B cell (primary cell): ENCODE data around the gene ERC2. TPM values are rescaled to one million over a fixed set of nuclear protein-coding genes. Genes with fewer than 3 reads are reported as not detected.

ENCODE experiments used
- ATAC-seq: fragments of 200-7000 bp; cut with Tn5 transposase; one replicate; pipeline ENCODE4 v1.10.0; 2021; ENCODE audit warnings: low read depth, mild to moderate bottlenecking, moderate number of reproducible peaks, moderate library complexity
- CTCF ChIA-PET: fragments of 350-600 bp; sonication (Branson Sonifier 250); formaldehyde crosslinking; loops from one replicate; lab custom pipeline; 2021; ENCODE audit warnings: antibody characterized with exemption, inconsistent platforms; lab: Charles Lee
- POLR2A ChIA-PET: fragments of 350-600 bp; sonication (Branson Sonifier 250); formaldehyde crosslinking; loops from one replicate; lab custom pipeline; 2021; ENCODE audit warnings: antibody characterized with exemption; lab: Charles Lee
- DNase-seq: peaks from one replicate; pipeline ENCODE4 v3.0.0; 2013
- H2AFZ ChIP-seq: 2 replicates; pipeline ENCODE4 v1.6.1; 2012; ENCODE audit warnings: mild to moderate bottlenecking, low read depth, low read length; ENCODE audit not compliant: insufficient read depth, poor library complexity, severe bottlenecking
- H3K27ac ChIP-seq, 2 donors: 1 replicate in 1 of 2; 2 replicates in 1 of 2; pipeline ENCODE4 v1.5.1; 2012 to 2013; ENCODE audit warnings: low read length in 2 of 2, mild to moderate bottlenecking in 2 of 2, moderate library complexity in 1 of 2
- H3K27me3 ChIP-seq, 4 experiments: fragments of 200-600 bp in 1 of 4; sonication (generic) in 1 of 4; replicated peaks in 1 of 4; 1 replicate in 2 of 4; 2 replicates in 2 of 4; pipeline versions ENCODE4 v1.6.1 to v1.7.0; 2013 to 2016; ENCODE audit warnings: low read length in 3 of 4, mild to moderate bottlenecking in 2 of 4, mixed read lengths in 1 of 4, moderate library complexity in 1 of 4; ENCODE audit not compliant: insufficient read depth in 4 of 4, control insufficient read depth in 3 of 4; ENCODE audit errors: control extremely low read depth in 1 of 4
- H3K36me3 ChIP-seq, 2 experiments: replicated peaks in 1 of 2; 1 replicate in 1 of 2; 2 replicates in 1 of 2; pipeline versions ENCODE4 v1.6.1 to v1.7.1; 2013; ENCODE audit warnings: low read length in 1 of 2; ENCODE audit not compliant: insufficient read depth in 2 of 2, control insufficient read depth in 1 of 2; ENCODE audit errors: control extremely low read depth in 1 of 2, extremely low read depth in 1 of 2
- H3K4me1 ChIP-seq, 2 donors: fragments of 200-600 bp in 1 of 2; sonication (generic) in 1 of 2; 1 replicate in 1 of 2; 2 replicates in 1 of 2; pipeline versions ENCODE4 v1.5.1 to v1.6.1; 2013 to 2017; ENCODE audit warnings: low read length in 2 of 2; ENCODE audit not compliant: control insufficient read depth in 2 of 2, insufficient read depth in 2 of 2
- H3K4me2 ChIP-seq: replicated peaks from 2 replicates; pipeline ENCODE3; 2012; ENCODE audit warnings: mild to moderate bottlenecking, low read depth, low read length; ENCODE audit not compliant: poor library complexity, severe bottlenecking
- H3K4me3 ChIP-seq, 5 experiments: fragments of 200-600 bp in 1 of 5; sonication (generic) in 1 of 5; 1 replicate in 3 of 5; 2 replicates in 2 of 5; pipeline versions ENCODE4 v1.5.1 to v1.7.0; 2011 to 2016; ENCODE audit warnings: low read length in 4 of 5, mild to moderate bottlenecking in 4 of 5, low read depth in 2 of 5, control low read depth in 1 of 5, moderate library complexity in 1 of 5; ENCODE audit not compliant: insufficient read depth in 1 of 5; ENCODE audit errors: control extremely low read depth in 1 of 5, extremely low read depth in 1 of 5
- H3K79me2 ChIP-seq: fragments of 200-600 bp; sonication (generic); one replicate; pipeline ENCODE4 v1.6.0; 2016; ENCODE audit warnings: low read length; ENCODE audit not compliant: control insufficient read depth, insufficient read depth
- H3K9ac ChIP-seq: fragments of 200-600 bp; sonication (generic); 2 replicates; pipeline ENCODE4 v1.6.1; 2017; ENCODE audit warnings: mild to moderate bottlenecking, low read length, moderate library complexity
- H3K9me3 ChIP-seq, 3 donors: one replicate each; pipeline versions ENCODE4 v1.6.1 to v1.7.1; 2013; ENCODE audit warnings: low read length in 2 of 3; ENCODE audit not compliant: control insufficient read depth in 2 of 3, insufficient read depth in 1 of 3; ENCODE audit errors: control extremely low read depth in 1 of 3
- H4K20me1 ChIP-seq: 2 replicates; pipeline ENCODE4 v1.6.0; 2012; ENCODE audit warnings: mild to moderate bottlenecking, low read length; ENCODE audit not compliant: insufficient read depth, control insufficient read depth, poor library complexity, severe bottlenecking
- H3K27ac Mint-ChIP-seq: one replicate; pipeline ENCODE4 v1.8.0; 2021; ENCODE audit warnings: mixed read lengths
- H3K27me3 Mint-ChIP-seq: one replicate; pipeline ENCODE4 v1.8.0; 2021; ENCODE audit warnings: mixed read lengths
- H3K4me1 Mint-ChIP-seq: one replicate; pipeline ENCODE4 v1.8.0; 2021; ENCODE audit warnings: mixed read lengths
- H3K4me3 Mint-ChIP-seq: one replicate; pipeline ENCODE4 v1.8.0; 2021; ENCODE audit warnings: mixed read lengths
- H3K9me3 Mint-ChIP-seq: one replicate; pipeline ENCODE4 v1.8.0; 2022; ENCODE audit warnings: mixed read lengths; ENCODE audit not compliant: insufficient read depth
- EZH2 ChIP-seq: IDR thresholded peaks from 2 replicates; pipeline ENCODE4 v1.6.1; 2012; ENCODE audit warnings: borderline replicate concordance, low read depth, mild to moderate bottlenecking, moderate library complexity, low read length; ENCODE audit not compliant: insufficient read depth, poor library complexity, severe bottlenecking
- WGBS: methylation state at CpG from one replicate; pipeline ENCODE4 v1.1.5; 2013; ENCODE audit warnings: missing lambda C conversion rate; ENCODE audit not compliant: insufficient coverage; 5-methylcytosine and 5-hydroxymethylcytosine counted together
- intact Hi-C: fragments of 100-400 bp; cut with micrococcal nuclease; formaldehyde crosslinking; loops from one replicate; pipeline ENCODE4 v1.10.0; 2022
- polyA plus RNA-seq: library from polyadenylated mRNA; depleted of rRNA; stranded (reverse); fragments of >200 nt; gene quantifications from 2 replicates; pipeline ENCODE4 v1.2.3, GENCODE V29; 2012
- total RNA-seq, 2 donors: library from RNA; stranded (reverse); fragments of 120-200 nt in 1 of 2; gene quantifications; 1 replicate in 1 of 2; 2 replicates in 1 of 2; pipeline versions ENCODE4 v1.2.3 to v1.2.4, GENCODE V29; 2013 to 2022
- TF ChIP-seq, protein P1 (sequence below): fragments of 200-600 bp; IDR thresholded peaks from one replicate; pipeline ENCODE4 v1.8.0; 2022; ENCODE audit warnings: antibody characterized with exemption, mild to moderate bottlenecking

Gene ERC2
- total and polyA plus RNA-seq, 2 donors (not counting 1 experiment from before 2014, with no cell fraction given): not detected

DNA sequence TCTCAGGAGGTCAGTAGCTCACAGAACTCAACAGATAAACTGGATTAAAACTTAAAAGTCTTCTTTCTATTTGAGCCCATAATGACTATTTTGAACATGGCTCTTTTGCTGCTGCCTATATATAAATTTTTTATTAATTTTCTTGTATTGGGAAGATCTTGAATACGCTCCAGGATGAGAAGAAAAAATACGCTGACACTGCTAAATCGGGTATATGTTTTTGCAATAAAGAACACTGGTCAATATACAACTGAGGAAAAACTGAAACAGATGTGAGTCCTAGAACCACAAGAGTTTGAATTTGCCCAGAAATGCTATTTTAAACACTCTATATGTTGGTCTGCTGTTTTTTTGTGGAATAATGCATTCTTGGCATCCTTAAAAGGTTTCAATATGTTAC lies 1001.7 kb downstream of the ERC2 start:
- Histone ChIP-seq H3K4me1 (no peaks in the 10 kb centered on the region), H3K27me3 (no peaks in the 10 kb centered on the region), H3K4me3 (no peak overlapping the region), H3K4me2 (no peak overlapping the region), H2AFZ (no peak overlapping the region), H4K20me1 (no peaks in the 10 kb centered on the region), H3K9me3 (peaks cover 0 to 7% (median 0%) of the 10 kb centered on the region in 3 donors), H3K27ac (no peak overlapping the region), H3K36me3 (no peaks in the 10 kb centered on the region), H3K9ac (no peak overlapping the region), H3K79me2 (no peaks in the 10 kb centered on the region)
- H3K9me3 Mint-ChIP-seq: no peaks in the 10 kb centered on the region
- POLR2A ChIA-PET: no interaction called here
- DNase-seq (no peak), ATAC-seq (no peak)
- TF ChIP-seq EZH2: no peak
- H3K27ac Mint-ChIP-seq: no peak overlapping the region
- CTCF ChIA-PET: no interaction called here
- no peak overlapping the region for H3K4me3 Mint-ChIP-seq
- H3K27me3 Mint-ChIP-seq: peaks cover 6% of the 10 kb centered on the region
- no CpG with 5 or more reads among the region's 3 CpGs for WGBS
- intact Hi-C loops: no loop called here
- H3K4me1 Mint-ChIP-seq: no peaks in the 10 kb centered on the region

DNA sequence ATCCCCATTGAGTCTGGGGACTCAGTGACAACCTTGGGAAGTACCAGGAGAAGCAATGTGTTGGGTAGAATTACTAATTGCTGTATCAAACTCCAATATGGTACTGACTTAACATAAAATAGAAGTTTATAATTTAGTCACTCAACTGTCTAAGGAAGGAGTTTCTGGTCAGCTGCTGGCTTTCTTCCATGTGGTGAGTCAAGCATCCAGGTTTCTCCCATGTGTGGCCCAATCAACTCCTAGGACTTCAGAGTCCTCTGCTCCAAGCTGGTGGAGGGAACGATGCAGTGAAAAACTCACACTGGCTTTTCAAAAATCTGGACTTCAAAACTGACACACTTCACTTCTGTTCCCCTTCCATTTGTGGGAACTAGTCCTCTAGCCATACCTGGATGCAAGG lies 1006.4 kb downstream of the ERC2 start:
- H3K27ac Mint-ChIP-seq: no peak overlapping the region
- ATAC-seq (no peak), DNase-seq (no peak)
- no peak overlapping the region for H3K9ac ChIP-seq
- no peaks in the 10 kb centered on the region for H3K27me3 ChIP-seq
- H3K4me3 Mint-ChIP-seq: no peak overlapping the region
- TF ChIP-seq, protein P1, sequence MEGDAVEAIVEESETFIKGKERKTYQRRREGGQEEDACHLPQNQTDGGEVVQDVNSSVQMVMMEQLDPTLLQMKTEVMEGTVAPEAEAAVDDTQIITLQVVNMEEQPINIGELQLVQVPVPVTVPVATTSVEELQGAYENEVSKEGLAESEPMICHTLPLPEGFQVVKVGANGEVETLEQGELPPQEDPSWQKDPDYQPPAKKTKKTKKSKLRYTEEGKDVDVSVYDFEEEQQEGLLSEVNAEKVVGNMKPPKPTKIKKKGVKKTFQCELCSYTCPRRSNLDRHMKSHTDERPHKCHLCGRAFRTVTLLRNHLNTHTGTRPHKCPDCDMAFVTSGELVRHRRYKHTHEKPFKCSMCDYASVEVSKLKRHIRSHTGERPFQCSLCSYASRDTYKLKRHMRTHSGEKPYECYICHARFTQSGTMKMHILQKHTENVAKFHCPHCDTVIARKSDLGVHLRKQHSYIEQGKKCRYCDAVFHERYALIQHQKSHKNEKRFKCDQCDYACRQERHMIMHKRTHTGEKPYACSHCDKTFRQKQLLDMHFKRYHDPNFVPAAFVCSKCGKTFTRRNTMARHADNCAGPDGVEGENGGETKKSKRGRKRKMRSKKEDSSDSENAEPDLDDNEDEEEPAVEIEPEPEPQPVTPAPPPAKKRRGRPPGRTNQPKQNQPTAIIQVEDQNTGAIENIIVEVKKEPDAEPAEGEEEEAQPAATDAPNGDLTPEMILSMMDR: no peak
- no peak for TF ChIP-seq EZH2
- H3K36me3 ChIP-seq: no peaks in the 10 kb centered on the region
- H3K4me1 ChIP-seq: no peaks in the 10 kb centered on the region
- no peak overlapping the region for H3K4me3 ChIP-seq
- H3K27me3 Mint-ChIP-seq: peaks cover 13% of the 10 kb centered on the region
- H3K9me3 ChIP-seq: peaks cover 0 to 2% (median 0%) of the 10 kb centered on the region in 3 donors
- H3K27ac ChIP-seq: no peak overlapping the region
- H3K4me2 ChIP-seq: no peak overlapping the region
- ChIA-PET POLR2A (no interaction called here), CTCF (no interaction called here)
- no peaks in the 10 kb centered on the region for H4K20me1 ChIP-seq
- no peak overlapping the region for H2AFZ ChIP-seq
- no peaks in the 10 kb centered on the region for H3K9me3 Mint-ChIP-seq
- H3K79me2 ChIP-seq: no peaks in the 10 kb centered on the region
- H3K4me1 Mint-ChIP-seq: no peaks in the 10 kb centered on the region
- no CpG with 5 or more reads among the region's 1 CpG for WGBS
- intact Hi-C loops: no loop called here
